ENCODE measurements around the gene SREK1IP1.

The SREK1IP1 gene

GRCh38 chr5:64680289-64680688 is 88.2 kb downstream of the SREK1IP1 start:
- no peak for DNase-seq (ENCODE audit: low spot score)

DNA sequence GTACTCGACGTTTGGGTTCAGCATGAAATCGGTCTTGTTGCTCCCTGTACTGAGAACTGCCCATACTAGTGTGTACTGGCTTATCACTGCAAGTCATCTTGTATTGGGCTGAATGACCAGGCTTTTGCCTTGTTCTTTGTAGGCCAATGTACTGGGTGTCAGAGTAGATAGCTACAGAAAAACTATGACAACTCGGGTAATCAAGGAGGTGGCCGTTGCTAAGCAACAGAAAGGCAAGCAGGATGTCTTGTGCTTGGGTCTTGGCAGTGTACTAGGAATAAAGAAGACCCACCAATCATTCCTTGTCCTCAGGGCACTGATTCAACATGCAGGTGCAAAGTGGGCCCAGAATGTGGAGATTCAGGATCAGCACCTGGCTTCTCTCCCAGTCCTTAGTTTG is 90.1 kb downstream of the SREK1IP1 start:
- no peak for DNase-seq (ENCODE audit: low spot score)

- no peak for DNase-seq (ENCODE audit: low spot score)
These were observed 96.8 kb downstream of the SREK1IP1 start for GRCh38 chr5:64671678-64672077.

DNA sequence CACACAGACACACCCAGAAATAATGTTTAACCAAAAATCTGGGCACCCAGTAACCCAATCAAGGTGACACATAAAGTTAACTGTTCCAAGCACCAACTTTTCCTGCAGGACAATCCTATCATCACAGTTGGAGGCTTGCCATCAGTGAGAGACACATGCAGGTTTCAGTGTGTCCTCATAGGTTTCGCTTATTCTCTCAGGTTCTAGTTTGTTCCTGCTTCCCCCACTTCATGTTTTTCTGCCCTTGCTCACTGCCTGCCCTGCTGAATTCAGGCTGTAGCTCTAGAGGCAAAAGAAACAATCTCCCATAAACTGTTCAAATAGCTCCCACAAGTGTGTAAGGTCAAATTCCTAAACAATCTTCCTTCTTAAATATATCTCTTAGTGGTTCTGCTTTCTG is 98.2 kb downstream of the SREK1IP1 start:
- no peak for DNase-seq (ENCODE audit: low spot score)
